Caco-2 (cell line): Measurements from ENCODE around the gene CDH19. TPM values are rescaled to one million over a fixed set of nuclear protein-coding genes. Genes with fewer than 3 reads are reported as not detected.

Experiments used
- BruUV-seq: library from RNA; stranded (reverse); fragments of 400-500 nt; replicated peaks from 2 replicates; lab custom pipeline; 2021; lab: Mats Ljungman, UMichigan
- CTCF ChIA-PET: fragments of 300-600 bp; sonication (Branson Sonifier 250); formaldehyde crosslinking; loops from one replicate; lab custom pipeline; 2022; ENCODE audit warnings: antibody characterized with exemption; lab: Charles Lee
- POLR2A ChIA-PET: fragments of 300-600 bp; sonication (Branson Sonifier 250); formaldehyde crosslinking; loops from one replicate; lab custom pipeline; 2022; ENCODE audit warnings: antibody characterized with exemption; lab: Charles Lee
- DNase-seq, 2 experiments: peaks; one replicate each; pipeline versions ENCODE4 v3.0.0 to v3.0.0-alpha.2; 2020 to 2022
- H3K27me3 ChIP-seq: replicated peaks from 2 replicates; pipeline ENCODE4 v1.6.0; 2011; ENCODE audit warnings: low read length; ENCODE audit not compliant: control insufficient read depth, insufficient read depth
- H3K36me3 ChIP-seq: 2 replicates; pipeline ENCODE4 v1.5.1; 2011; ENCODE audit warnings: low read length; ENCODE audit not compliant: control insufficient read depth, insufficient read depth
- H3K4me1 ChIP-seq: fragments of 250-450 bp; sonication (Bioruptor Pico); 2 replicates; pipeline ENCODE4 v1.5.1; 2020; ENCODE audit warnings: mild to moderate bottlenecking
- H3K4me3 ChIP-seq: 2 replicates; pipeline ENCODE4 v1.5.1; 2011; ENCODE audit warnings: low read depth, mild to moderate bottlenecking, control low read depth, low read length
- H3K9me3 ChIP-seq: fragments of 250-450 bp; sonication (Bioruptor Pico); 2 replicates; pipeline ENCODE4 v1.5.1; 2020; ENCODE audit warnings: mild to moderate bottlenecking, moderate library complexity
- H3K27ac Mint-ChIP-seq: one replicate; pipeline ENCODE4 v1.8.0; 2022; ENCODE audit warnings: mixed read lengths; ENCODE audit not compliant: unreplicated experiment
- H3K27me3 Mint-ChIP-seq: one replicate; pipeline ENCODE4 v1.8.0; 2022; ENCODE audit warnings: mixed read lengths; ENCODE audit not compliant: insufficient read depth, unreplicated experiment
- H3K36me3 Mint-ChIP-seq: one replicate; pipeline ENCODE4 v1.8.0; 2022; ENCODE audit warnings: mild to moderate bottlenecking, mixed read lengths; ENCODE audit not compliant: insufficient read depth, unreplicated experiment
- H3K4me1 Mint-ChIP-seq: one replicate; pipeline ENCODE4 v1.8.0; 2022; ENCODE audit warnings: low read depth, mixed read lengths; ENCODE audit not compliant: unreplicated experiment
- H3K4me3 Mint-ChIP-seq: one replicate; pipeline ENCODE4 v1.8.0; 2022; ENCODE audit warnings: mild to moderate bottlenecking, moderate library complexity, mixed read lengths; ENCODE audit not compliant: unreplicated experiment
- H3K9me3 Mint-ChIP-seq: one replicate; pipeline ENCODE4 v1.8.0; 2022; ENCODE audit warnings: mixed read lengths; ENCODE audit not compliant: unreplicated experiment
- CTCF ChIP-seq, 2 experiments: fragments of 200-600 bp in 1 of 2; IDR thresholded peaks; 1 replicate in 1 of 2; 2 replicates in 1 of 2; pipeline versions ENCODE4 v1.5.1 to v1.8.0; 2011 to 2022; ENCODE audit warnings: antibody characterized with exemption in 1 of 2, control low read depth in 1 of 2, inconsistent platforms in 1 of 2, low read depth in 1 of 2, low read length in 1 of 2, mild to moderate bottlenecking in 1 of 2, moderate library complexity in 1 of 2; ENCODE audit not compliant: insufficient read depth in 1 of 2, severe bottlenecking in 1 of 2, unreplicated experiment in 1 of 2
- intact Hi-C: fragments of 100-400 bp; cut with micrococcal nuclease; formaldehyde crosslinking; loops from one replicate; pipeline ENCODE4 v1.10.0; 2022; ENCODE audit not compliant: unreplicated experiment
- total RNA-seq: library from RNA; stranded (reverse); gene quantifications from 2 replicates; pipeline ENCODE4 v1.2.3, GENCODE V29; 2022

The CDH19 gene
- total RNA-seq, 1 experiment from 2014 or later, result not detected

GRCh38 chr18:66555585-66555984 lies 48.3 kb downstream of the CDH19 start:
- no TSS peak for BruUV-seq
- ChIA-PET POLR2A (no interaction called here), CTCF (no interaction called here)
- intact Hi-C loops, result no loop called here
- no peaks in the 10 kb centered on the region for H3K36me3 Mint-ChIP-seq
- no peaks in the 10 kb centered on the region for H3K9me3 Mint-ChIP-seq
- no peak overlapping the region for H3K27ac Mint-ChIP-seq
- no peaks in the 10 kb centered on the region for H3K4me1 Mint-ChIP-seq
- Histone ChIP-seq H3K4me3 (no peak overlapping the region), H3K9me3 (no peaks in the 10 kb centered on the region), H3K27me3 (no peaks in the 10 kb centered on the region), H3K4me1 (no peaks in the 10 kb centered on the region), H3K36me3 (no peaks in the 10 kb centered on the region)
- no peak for TF ChIP-seq CTCF (IDR thresholded peaks at IDR 0.05; ENCODE audit: insufficient read depth in 1 of 2, low read depth in 1 of 2, low read length in 1 of 2, severe bottlenecking in 1 of 2, unreplicated experiment in 1 of 2)
- H3K27me3 Mint-ChIP-seq, result no peaks in the 10 kb centered on the region
- H3K4me3 Mint-ChIP-seq, result no peak overlapping the region
- no peak for DNase-seq

- Histone ChIP-seq H3K9me3 (no peaks in the 10 kb centered on the region), H3K36me3 (no peaks in the 10 kb centered on the region), H3K4me3 (no peak overlapping the region), H3K4me1 (no peaks in the 10 kb centered on the region), H3K27me3 (no peaks in the 10 kb centered on the region)
- H3K4me3 Mint-ChIP-seq, result no peak overlapping the region
- no peak for TF ChIP-seq CTCF (IDR thresholded peaks at IDR 0.05; ENCODE audit: insufficient read depth in 1 of 2, low read depth in 1 of 2, low read length in 1 of 2, severe bottlenecking in 1 of 2, unreplicated experiment in 1 of 2)
- no peak overlapping the region for H3K27ac Mint-ChIP-seq
- intact Hi-C loops, result no loop called here
- ChIA-PET POLR2A (no interaction called here), CTCF (no interaction called here)
- no peaks in the 10 kb centered on the region for H3K9me3 Mint-ChIP-seq
- BruUV-seq, result no TSS peak
- H3K4me1 Mint-ChIP-seq, result no peaks in the 10 kb centered on the region
- no peak for DNase-seq
- H3K27me3 Mint-ChIP-seq, result no peaks in the 10 kb centered on the region
- H3K36me3 Mint-ChIP-seq, result no peaks in the 10 kb centered on the region
Observed at GRCh38 chr18:66553824-66554223, 50.1 kb downstream of the CDH19 start.

GRCh38 chr18:66550366-66550765 lies 53.5 kb downstream of the CDH19 start:
- Mint-ChIP-seq H3K36me3 (no peaks in the 10 kb centered on the region), H3K4me1 (no peaks in the 10 kb centered on the region), H3K27me3 (no peaks in the 10 kb centered on the region), H3K9me3 (no peaks in the 10 kb centered on the region), H3K27ac (no peak overlapping the region), H3K4me3 (no peak overlapping the region)
- no peaks in the 10 kb centered on the region for H3K9me3 ChIP-seq
- TF ChIP-seq CTCF (IDR thresholded peaks at IDR 0.05; ENCODE audit: insufficient read depth in 1 of 2, low read depth in 1 of 2, low read length in 1 of 2, severe bottlenecking in 1 of 2, unreplicated experiment in 1 of 2), result no peak
- H3K27me3 ChIP-seq, result no peaks in the 10 kb centered on the region
- DNase-seq, result no peak
- ChIA-PET CTCF (no interaction called here), POLR2A (no interaction called here)
- intact Hi-C loops, result no loop called here
- no peaks in the 10 kb centered on the region for H3K4me1 ChIP-seq
- no peak overlapping the region for H3K4me3 ChIP-seq
- no peaks in the 10 kb centered on the region for H3K36me3 ChIP-seq
- no TSS peak for BruUV-seq
